CD14-positive monocyte (primary cell): ENCODE data around the gene PRPF19. TPM values are rescaled to one million over a fixed set of nuclear protein-coding genes. Genes with fewer than 3 reads are reported as not detected.

Source experiments
- DNase-seq, 3 donors: peaks; one replicate each; pipeline ENCODE4 v3.0.0-alpha.2; 2011 to 2022
- H2AFZ ChIP-seq: 2 replicates; pipeline ENCODE4 v1.6.0; 2012; ENCODE audit warnings: mild to moderate bottlenecking, low read depth, low read length, inconsistent platforms; ENCODE audit not compliant: insufficient read depth, poor library complexity, severe bottlenecking
- H3K27ac ChIP-seq, 2 donors: 1 replicate in 1 of 2; 2 replicates in 1 of 2; pipeline ENCODE4 v1.5.1; 2012 to 2013; ENCODE audit warnings: low read length in 2 of 2, control low read depth in 1 of 2, inconsistent platforms in 1 of 2, low read depth in 1 of 2, mild to moderate bottlenecking in 1 of 2
- H3K27me3 ChIP-seq, 2 donors: one replicate each; pipeline versions ENCODE4 v1.6.0 to v1.6.1; 2011 to 2013; ENCODE audit warnings: low read length in 2 of 2; ENCODE audit not compliant: control insufficient read depth in 2 of 2, insufficient read depth in 2 of 2
- H3K36me3 ChIP-seq, 2 donors: replicated peaks in 1 of 2; 1 replicate in 1 of 2; 2 replicates in 1 of 2; pipeline versions ENCODE4 v1.5.1 to v1.6.1; 2012 to 2013; ENCODE audit warnings: low read length in 2 of 2, control low read depth in 1 of 2, inconsistent platforms in 1 of 2, mild to moderate bottlenecking in 1 of 2; ENCODE audit not compliant: insufficient read depth in 2 of 2, control insufficient read depth in 1 of 2
- H3K4me1 ChIP-seq, 2 donors: 1 replicate in 1 of 2; 2 replicates in 1 of 2; pipeline versions ENCODE4 v1.5.1 to v1.6.1; 2012 to 2013; ENCODE audit warnings: low read length in 2 of 2, control low read depth in 1 of 2, inconsistent platforms in 1 of 2, mild to moderate bottlenecking in 1 of 2, moderate library complexity in 1 of 2; ENCODE audit not compliant: insufficient read depth in 2 of 2, control insufficient read depth in 1 of 2
- H3K4me2 ChIP-seq: replicated peaks from 2 replicates; pipeline ENCODE3; 2012; ENCODE audit warnings: low read length, moderate library complexity, mild to moderate bottlenecking; ENCODE audit not compliant: poor library complexity, severe bottlenecking; ENCODE audit errors: extremely low read depth
- H3K4me3 ChIP-seq, 3 experiments: fragments of 200-600 bp in 1 of 3; sonication (generic) in 1 of 3; replicated peaks in 1 of 3; 1 replicate in 2 of 3; 2 replicates in 1 of 3; pipeline ENCODE4 v1.5.1; 2011 to 2013; ENCODE audit warnings: low read length in 3 of 3, mild to moderate bottlenecking in 3 of 3, control low read depth in 2 of 3, low read depth in 2 of 3, inconsistent platforms in 1 of 3, moderate library complexity in 1 of 3
- H3K79me2 ChIP-seq: 2 replicates; pipeline ENCODE4 v1.6.0; 2012; ENCODE audit warnings: mild to moderate bottlenecking, control low read depth, inconsistent platforms, low read length, moderate library complexity; ENCODE audit not compliant: insufficient read depth
- H3K9ac ChIP-seq: 2 replicates; pipeline ENCODE4 v1.6.0; 2017; ENCODE audit warnings: low read length, mild to moderate bottlenecking; ENCODE audit not compliant: insufficient read depth, poor library complexity, severe bottlenecking
- H3K9me3 ChIP-seq, 2 donors: replicated peaks in 1 of 2; 1 replicate in 1 of 2; 2 replicates in 1 of 2; pipeline versions ENCODE4 v1.5.1 to v1.6.1; 2012 to 2013; ENCODE audit warnings: low read length in 2 of 2, control low read depth in 1 of 2; ENCODE audit not compliant: control insufficient read depth in 1 of 2, insufficient read depth in 1 of 2
- H4K20me1 ChIP-seq: 2 replicates; pipeline ENCODE4 v1.6.0; 2012; ENCODE audit warnings: mild to moderate bottlenecking, low read length, control low read depth, moderate library complexity; ENCODE audit not compliant: insufficient read depth
- H3K27ac Mint-ChIP-seq, 7 donors: one replicate each; pipeline ENCODE4 v1.8.0; 2020; ENCODE audit warnings: mild to moderate bottlenecking in 7 of 7, mixed read lengths in 7 of 7, moderate library complexity in 6 of 7, inconsistent platforms in 2 of 7
- H3K27me3 Mint-ChIP-seq, 3 donors: one replicate each; pipeline ENCODE4 v1.8.0; 2021 to 2022; ENCODE audit warnings: low read depth in 3 of 3, mild to moderate bottlenecking in 3 of 3, mixed read lengths in 3 of 3, moderate library complexity in 3 of 3, inconsistent platforms in 1 of 3
- H3K36me3 Mint-ChIP-seq, 2 donors: one replicate each; pipeline ENCODE4 v1.8.0; 2020; ENCODE audit warnings: mixed read lengths in 2 of 2, inconsistent platforms in 1 of 2, mild to moderate bottlenecking in 1 of 2
- H3K4me1 Mint-ChIP-seq: one replicate; pipeline ENCODE4 v1.8.0; 2020; ENCODE audit warnings: mild to moderate bottlenecking, mixed read lengths
- H3K4me3 Mint-ChIP-seq, 2 donors: one replicate each; pipeline ENCODE4 v1.8.0; 2020; ENCODE audit warnings: mild to moderate bottlenecking in 2 of 2, mixed read lengths in 2 of 2, moderate library complexity in 1 of 2
- H3K9me3 Mint-ChIP-seq, 7 donors: one replicate each; pipeline ENCODE4 v1.8.0; 2020 to 2022; ENCODE audit warnings: mixed read lengths in 7 of 7, mild to moderate bottlenecking in 6 of 7, moderate library complexity in 6 of 7, inconsistent platforms in 2 of 7
- WGBS: methylation state at CpG from one replicate; pipeline ENCODE4 v1.1.5; 2013; ENCODE audit warnings: missing lambda C conversion rate; ENCODE audit not compliant: insufficient coverage; 5-methylcytosine and 5-hydroxymethylcytosine counted together
- intact Hi-C, 2 donors: fragments of 100-400 bp; cut with micrococcal nuclease; formaldehyde crosslinking; loops; one replicate each; pipeline versions ENCODE4 v1.15.0 to v1.15.1; 2023
- polyA plus RNA-seq, 3 donors: library from polyadenylated mRNA; depleted of rRNA in 1 of 3; unstranded in 2 of 3; stranded (reverse) in 1 of 3; fragments of 300-500 nt in 2 of 3; fragments of >200 nt in 1 of 3; fragmentation: Illumina TruSeq in 2 of 3; gene quantifications; 1 replicate in 2 of 3; 2 replicates in 1 of 3; pipeline ENCODE4 v1.2.3, GENCODE V29; 2012 to 2021
- TF ChIP-seq, protein P1 (sequence below): fragments of 200-600 bp; IDR thresholded peaks from one replicate; pipeline ENCODE4 v1.8.0; 2022; ENCODE audit warnings: antibody characterized with exemption, mild to moderate bottlenecking

PRPF19 gene
- polyA plus RNA-seq, 3 donors = 7.8 to 33.2 (median 12.2) TPM

DNA sequence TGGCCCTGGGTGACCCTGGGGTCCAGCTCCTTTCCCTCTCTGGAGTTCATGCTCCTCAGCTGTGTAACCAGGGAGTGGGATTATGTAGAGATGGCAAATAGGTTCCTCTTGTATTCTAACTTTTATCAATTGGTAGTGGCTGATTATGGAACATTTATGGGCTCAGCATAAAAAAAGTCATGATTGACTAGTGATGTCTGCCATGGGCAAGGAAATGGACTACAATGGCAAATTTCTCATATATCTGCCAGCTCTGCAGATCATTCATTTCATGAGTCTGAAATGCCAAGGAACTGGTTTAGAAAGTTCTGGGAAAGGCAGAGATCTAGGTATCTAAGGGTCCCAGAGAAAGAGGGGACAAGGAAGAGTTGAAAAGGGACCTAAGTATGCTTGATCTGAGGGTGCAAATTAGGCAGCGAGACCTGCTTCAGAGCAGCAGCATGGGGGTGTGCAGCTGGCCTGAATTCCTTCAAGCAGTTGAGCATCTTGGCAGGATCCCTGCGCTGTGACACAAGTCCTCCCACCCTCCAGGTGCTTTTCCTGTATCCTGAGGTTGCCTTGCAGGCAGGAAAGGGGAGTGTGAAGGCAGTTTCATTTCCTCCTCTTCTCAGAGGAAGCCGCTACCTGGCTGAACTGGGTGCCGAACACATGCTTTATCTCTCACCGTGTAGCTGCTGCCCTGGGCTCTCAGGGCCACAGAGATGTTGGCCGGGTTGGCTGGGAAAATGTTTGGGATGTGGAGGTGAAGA, 35.2 kb upstream of the PRPF19 start:
- Histone ChIP-seq H3K27me3 (no peaks in the 10 kb centered on the region), H3K4me1 (peaks cover 4 to 16% of the 10 kb centered on the region in 2 donors), H3K4me3 (no peak overlapping the region), H3K27ac (no peak overlapping the region), H3K79me2 (peaks cover 24% of the 10 kb centered on the region), H4K20me1 (peaks cover 100% of the 10 kb centered on the region), H3K9me3 (no peaks in the 10 kb centered on the region), H2AFZ (no peak overlapping the region), H3K9ac (no peak overlapping the region), H3K4me2 (no peak overlapping the region), H3K36me3 (peaks cover 95 to 100% of the 10 kb centered on the region in 2 donors)
- WGBS = no CpG with 5 or more reads among the region's 6 CpGs
- intact Hi-C loops = no loop called here
- H3K4me3 Mint-ChIP-seq = no peak overlapping the region
- no peak for DNase-seq
- H3K27ac Mint-ChIP-seq = no peak overlapping the region
- H3K36me3 Mint-ChIP-seq = peaks cover 98 to 100% of the 10 kb centered on the region in 2 donors
- H3K4me1 Mint-ChIP-seq = peaks cover 23% of the 10 kb centered on the region
- TF ChIP-seq, protein P1, sequence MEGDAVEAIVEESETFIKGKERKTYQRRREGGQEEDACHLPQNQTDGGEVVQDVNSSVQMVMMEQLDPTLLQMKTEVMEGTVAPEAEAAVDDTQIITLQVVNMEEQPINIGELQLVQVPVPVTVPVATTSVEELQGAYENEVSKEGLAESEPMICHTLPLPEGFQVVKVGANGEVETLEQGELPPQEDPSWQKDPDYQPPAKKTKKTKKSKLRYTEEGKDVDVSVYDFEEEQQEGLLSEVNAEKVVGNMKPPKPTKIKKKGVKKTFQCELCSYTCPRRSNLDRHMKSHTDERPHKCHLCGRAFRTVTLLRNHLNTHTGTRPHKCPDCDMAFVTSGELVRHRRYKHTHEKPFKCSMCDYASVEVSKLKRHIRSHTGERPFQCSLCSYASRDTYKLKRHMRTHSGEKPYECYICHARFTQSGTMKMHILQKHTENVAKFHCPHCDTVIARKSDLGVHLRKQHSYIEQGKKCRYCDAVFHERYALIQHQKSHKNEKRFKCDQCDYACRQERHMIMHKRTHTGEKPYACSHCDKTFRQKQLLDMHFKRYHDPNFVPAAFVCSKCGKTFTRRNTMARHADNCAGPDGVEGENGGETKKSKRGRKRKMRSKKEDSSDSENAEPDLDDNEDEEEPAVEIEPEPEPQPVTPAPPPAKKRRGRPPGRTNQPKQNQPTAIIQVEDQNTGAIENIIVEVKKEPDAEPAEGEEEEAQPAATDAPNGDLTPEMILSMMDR = no peak
- peaks cover 4 to 7% (median 6%) of the 10 kb centered on the region in 3 donors for H3K27me3 Mint-ChIP-seq
- H3K9me3 Mint-ChIP-seq = peaks cover 0 to 4% (median 0%) of the 10 kb centered on the region in 7 donors

DNA sequence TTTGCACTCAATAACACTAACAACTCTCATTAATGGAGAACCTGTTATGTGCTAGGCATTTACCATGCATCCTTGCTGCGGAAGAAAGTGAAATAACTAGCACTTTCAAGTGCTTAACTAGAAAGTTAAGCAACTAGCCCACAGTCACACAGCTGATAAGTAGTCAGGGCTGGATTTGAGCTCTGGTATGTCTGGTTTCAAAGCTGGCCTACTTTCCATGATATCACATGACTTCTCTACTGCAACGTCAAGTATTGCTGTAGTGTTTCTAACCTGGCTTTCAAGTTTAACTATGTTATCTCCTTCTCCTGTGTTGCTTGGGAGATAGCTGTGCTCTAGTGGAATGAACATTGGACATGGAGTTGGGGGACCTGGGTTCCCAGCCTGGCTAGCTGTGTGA, 33.5 kb upstream of the PRPF19 start:
- no CpG with 5 or more reads among the region's 2 CpGs for WGBS
- Histone ChIP-seq H3K4me1 (no peaks in the 10 kb centered on the region), H3K9me3 (no peaks in the 10 kb centered on the region), H2AFZ (no peak overlapping the region), H3K27ac (no peak overlapping the region), H3K4me3 (no peak overlapping the region), H3K9ac (no peak overlapping the region), H4K20me1 (peaks cover 100% of the 10 kb centered on the region), H3K27me3 (no peaks in the 10 kb centered on the region), H3K4me2 (no peak overlapping the region), H3K79me2 (peaks cover 10% of the 10 kb centered on the region), H3K36me3 (peaks cover 84 to 85% of the 10 kb centered on the region in 2 donors)
- TF ChIP-seq, protein P1 = no peak
- peaks cover 81 to 87% of the 10 kb centered on the region in 2 donors for H3K36me3 Mint-ChIP-seq
- intact Hi-C loops = no loop called here
- H3K9me3 Mint-ChIP-seq = peaks cover 0 to 2% (median 0%) of the 10 kb centered on the region in 7 donors
- peaks cover 9% of the 10 kb centered on the region for H3K4me1 Mint-ChIP-seq
- H3K27ac Mint-ChIP-seq = no peak overlapping the region
- peaks cover 1 to 4% (median 1%) of the 10 kb centered on the region in 3 donors for H3K27me3 Mint-ChIP-seq
- no peak for DNase-seq
- no peak overlapping the region for H3K4me3 Mint-ChIP-seq
